Stimulated activated CD8-positive, alpha-beta memory T cell treated with anti-CD3 and anti-CD28 coated beads, Interleukin-15, amount 100 ng/mL, for 24 hours (primary cell): ENCODE results near the gene POLD2.

Experiments
- DNase-seq: peaks from one replicate; pipeline ENCODE4 v3.0.0-alpha.2; 2020; ENCODE audit warnings: low read depth

Gene POLD2

GRCh38 chr7:44152971-44153947 is 29.9 kb upstream of the POLD2 start:
- DNase-seq = no peak

GRCh38 chr7:44151956-44152355 is 28.6 kb upstream of the POLD2 start:
- no peak for DNase-seq

DNA sequence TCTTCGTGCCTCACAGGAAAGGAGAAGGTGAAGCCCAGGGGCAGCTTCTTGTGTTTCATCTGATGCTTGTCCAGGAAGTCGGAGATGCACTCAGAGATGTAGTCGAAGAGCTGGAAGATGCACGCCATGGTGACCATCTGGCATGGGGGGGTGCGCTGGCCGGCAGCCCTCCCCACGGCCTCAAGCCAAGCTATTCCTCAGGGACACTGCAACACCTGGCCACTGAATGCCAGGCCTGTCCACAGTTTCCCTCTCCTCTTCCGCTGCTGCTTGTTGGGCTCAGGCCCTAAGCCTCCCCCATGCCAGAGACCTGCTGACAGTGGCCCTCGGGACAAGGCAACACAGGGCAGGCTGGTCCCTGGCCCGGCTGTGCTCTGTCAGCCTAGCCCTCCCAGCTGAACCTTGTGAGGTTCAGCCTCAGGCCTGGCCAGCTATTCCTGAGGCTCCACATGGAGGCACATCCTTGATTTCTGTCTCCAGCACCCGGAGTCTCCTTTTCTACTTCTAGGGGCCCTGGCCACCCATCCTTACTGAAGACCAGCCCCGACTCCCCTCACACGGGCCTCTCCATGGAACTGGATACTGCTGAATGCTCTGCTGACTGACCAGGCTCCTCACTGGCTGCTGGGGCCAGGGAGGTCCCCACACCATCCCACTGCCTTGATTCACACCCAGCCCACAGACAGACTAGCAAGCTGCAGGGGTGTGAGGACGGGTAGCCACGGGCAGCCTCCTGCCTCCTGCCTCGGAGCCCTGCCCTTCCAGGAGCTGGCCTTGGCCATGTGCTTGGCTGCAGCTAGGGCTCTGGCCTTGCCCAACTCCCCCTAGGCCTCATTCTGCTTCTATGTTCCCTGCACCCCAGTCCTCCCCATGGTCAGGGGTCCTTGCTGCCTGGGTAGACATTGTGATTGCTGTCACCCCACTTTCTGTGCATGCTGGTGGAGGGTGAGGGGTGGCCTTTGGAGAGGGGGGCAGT is 27.9 kb upstream of the POLD2 start:
- DNase-seq = no peak

GRCh38 chr7:44150466-44150832 is 27.1 kb upstream of the POLD2 start:
- no peak for DNase-seq

GRCh38 chr7:44149571-44150465 is 26.5 kb upstream of the POLD2 start:
- DNase-seq = no peak

DNA sequence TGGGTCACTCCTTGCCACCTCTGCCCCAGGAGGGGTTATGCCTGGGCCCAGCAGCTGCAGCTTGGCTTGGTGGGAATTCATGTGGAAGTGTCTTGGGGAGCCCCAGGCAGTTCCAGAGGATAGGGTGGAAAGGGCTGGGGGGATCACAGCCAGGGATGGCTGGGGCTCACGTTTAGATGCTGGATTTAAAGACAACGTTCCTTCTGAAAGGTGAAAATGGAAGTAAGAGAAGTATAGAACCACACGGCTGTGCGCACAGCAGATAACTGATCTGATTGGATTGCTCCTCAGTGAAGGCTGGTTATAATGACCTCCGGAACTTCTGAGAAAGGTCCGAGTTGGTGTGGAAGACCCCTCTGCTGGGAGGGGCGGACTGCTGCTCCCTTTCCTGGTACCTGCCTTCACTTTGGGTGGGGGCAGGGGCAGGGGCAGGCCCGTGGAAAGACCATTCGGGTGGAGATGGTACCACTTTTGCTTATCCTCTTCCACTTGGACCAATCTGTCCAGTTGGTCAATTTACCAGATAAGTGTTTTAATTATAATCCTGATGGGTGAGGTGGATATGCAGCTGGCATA is 25.7 kb upstream of the POLD2 start:
- DNase-seq = no peak

DNA sequence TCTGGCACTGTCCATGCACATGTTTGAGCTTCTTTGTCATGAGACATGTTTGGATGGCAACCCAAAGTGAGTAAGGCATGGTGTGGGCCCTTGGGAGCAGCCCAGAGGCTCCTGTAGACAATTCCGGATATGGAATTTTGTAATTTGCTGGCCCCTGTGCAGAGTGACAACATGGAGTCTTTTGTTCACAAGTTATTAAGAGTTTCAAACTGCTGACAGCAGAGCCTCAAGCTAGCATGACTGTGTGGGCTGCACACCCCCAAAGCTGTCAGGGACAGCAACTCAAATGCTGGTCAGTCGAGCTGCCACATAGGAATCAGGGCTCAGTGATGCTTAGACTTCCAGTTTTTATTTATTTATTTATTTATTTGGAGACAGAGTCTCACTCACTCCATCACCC is 24.8 kb upstream of the POLD2 start:
- no peak for DNase-seq

- no peak for DNase-seq
Measured at GRCh38 chr7:44147026-44147991, 24.0 kb upstream of the POLD2 start.

DNA sequence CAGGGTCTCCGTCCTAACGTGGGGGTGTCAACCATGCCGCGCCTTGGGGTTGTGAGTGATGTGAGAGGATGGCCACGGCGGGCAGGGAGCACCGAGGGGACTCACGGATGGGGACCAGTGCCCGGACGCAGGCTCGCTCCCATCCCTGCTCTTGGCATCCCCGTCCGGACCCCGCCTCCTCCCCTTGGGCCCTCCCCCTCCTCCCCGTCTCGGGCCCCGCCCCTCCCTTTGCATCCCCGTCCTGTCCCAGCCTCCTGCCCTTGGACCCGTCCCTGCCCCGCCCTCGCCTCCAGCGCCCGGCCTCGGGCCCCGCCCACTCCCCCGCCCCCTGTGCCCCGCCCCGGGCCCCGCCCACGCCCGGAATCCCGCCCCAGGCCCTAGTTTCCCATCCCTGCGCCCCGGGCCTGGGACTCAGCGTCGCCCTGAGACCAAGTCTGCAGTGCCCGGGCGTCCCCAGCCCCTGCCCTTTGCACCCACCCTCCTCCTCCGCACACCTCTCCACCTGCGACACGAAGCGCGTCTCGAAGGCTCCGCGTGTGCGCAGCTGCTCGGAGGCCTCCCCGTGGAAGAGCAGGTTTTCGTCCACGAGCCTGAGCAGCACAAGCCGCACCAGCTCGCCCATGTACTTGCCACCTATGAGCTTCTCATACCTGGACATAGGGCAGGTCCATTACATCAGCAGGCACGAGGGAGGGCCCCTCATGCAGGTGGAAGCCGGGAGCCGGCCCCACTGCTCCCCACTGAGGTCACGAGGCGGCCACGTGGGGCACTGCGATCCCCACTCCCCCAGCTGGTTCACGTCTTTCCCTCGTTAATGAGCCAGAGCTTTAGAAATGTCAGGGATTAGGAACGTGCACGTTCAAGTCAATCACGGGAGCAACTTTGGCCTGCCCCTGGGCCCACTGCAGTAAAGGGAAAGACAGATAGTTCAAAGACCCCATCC is 22.9 kb upstream of the POLD2 start:
- peak; percentile 27 for DNase-seq

- DNase-seq = no peak
Measured at GRCh38 chr7:44145479-44145968, 22.2 kb upstream of the POLD2 start.

DNA sequence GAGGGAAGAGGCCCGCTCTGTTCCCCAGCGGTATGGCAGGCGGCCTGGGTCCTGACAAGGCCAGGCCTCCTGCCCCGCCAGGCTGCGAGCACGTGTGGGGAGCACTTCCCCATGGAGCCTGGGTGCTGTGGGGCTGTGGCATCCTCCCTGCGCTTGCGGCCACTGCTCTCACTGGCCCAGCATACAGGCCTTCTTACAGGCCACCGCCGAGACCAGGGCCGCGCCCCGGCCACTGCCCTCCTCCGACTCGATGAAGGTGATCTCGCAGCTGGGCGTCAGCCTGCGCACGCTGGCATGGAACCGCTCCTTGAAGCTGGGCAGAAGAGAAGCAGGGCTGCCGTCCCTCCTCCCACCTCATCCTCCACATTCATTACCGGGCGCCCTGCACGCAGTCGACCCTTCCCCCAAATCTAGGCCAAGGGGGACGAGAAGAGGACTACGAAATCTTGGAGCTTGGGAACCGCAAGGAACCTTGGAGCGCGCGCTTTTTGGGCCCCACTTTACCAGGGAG is 21.7 kb upstream of the POLD2 start:
- DNase-seq = no peak

DNA sequence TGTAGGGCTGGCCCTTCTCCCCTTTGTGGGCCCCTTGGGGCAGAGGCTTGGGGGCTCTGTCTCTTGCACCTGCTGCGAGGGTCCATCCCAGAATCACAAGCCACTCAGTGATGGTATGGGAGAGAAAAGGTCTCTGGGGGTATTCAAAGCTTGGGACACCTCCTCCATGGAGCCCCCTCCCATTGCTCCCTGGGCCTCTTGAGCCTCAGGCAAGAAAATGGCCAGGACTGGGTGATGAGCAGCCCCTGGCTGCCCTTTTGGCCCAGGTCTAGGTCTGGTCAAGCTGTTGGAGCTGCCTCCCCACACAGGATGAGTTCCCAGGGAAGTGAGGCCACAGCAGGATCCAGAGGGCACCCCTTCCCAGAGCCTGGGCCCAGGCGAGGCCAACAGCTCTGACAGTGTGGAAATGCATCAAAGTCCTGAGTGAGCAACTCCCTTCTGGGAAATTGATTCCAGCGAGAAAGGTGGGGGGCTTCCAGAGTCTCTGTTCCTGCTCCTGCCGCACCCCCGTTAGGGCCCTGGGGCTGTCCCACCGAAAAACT is 21.1 kb upstream of the POLD2 start:
- no peak for DNase-seq

- DNase-seq = no peak
Measured at GRCh38 chr7:44143646-44144250, 20.4 kb upstream of the POLD2 start.

GRCh38 chr7:44142028-44142427 is 18.7 kb upstream of the POLD2 start:
- DNase-seq = no peak

- DNase-seq = no peak
Measured at GRCh38 chr7:44141221-44141850, 18.0 kb upstream of the POLD2 start, which contains the start of gene MYL7. Gene MYL7, minus strand, starts transcription at chr7:44141332. Its CDS starts 27 bp downstream, at chr7:44141305.

DNA sequence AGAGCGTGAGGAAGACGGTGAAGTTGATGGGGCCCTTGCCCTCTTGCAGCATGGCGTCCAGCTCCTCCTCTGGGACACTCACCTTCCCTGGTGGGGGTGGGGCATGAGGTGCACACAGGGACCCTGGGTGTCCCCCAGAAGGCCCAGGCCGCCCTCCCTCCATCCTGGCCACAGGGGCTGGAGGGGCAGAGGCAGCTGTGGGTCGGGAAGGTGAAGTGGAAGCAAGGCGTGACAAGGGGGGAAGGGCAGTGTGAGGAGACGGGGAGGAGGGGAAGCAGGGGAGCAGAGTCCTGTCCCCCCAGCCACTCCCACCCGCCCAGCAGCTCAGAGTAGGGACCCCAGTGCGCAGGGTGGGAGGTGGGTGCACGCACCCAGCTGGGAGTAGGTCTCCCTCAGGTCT is 17.0 kb upstream of the POLD2 start:
- no peak for DNase-seq

GRCh38 chr7:44139311-44140010 is 16.1 kb upstream of the POLD2 start:
- DNase-seq = no peak
